ENCODE results near the gene ZW10. TPM values are rescaled to one million over a fixed set of nuclear protein-coding genes. Genes with fewer than 3 reads are reported as not detected.
"Not testable (repeated sequence)": the region's sequence is repeated elsewhere in the genome, so short reads cannot be mapped to it uniquely, and the experiment has no call there.

The ZW10 gene
- total RNA-seq, 4 donors from 2014 or later: 11.3 to 14.5 (median 12.8) TPM

DNA sequence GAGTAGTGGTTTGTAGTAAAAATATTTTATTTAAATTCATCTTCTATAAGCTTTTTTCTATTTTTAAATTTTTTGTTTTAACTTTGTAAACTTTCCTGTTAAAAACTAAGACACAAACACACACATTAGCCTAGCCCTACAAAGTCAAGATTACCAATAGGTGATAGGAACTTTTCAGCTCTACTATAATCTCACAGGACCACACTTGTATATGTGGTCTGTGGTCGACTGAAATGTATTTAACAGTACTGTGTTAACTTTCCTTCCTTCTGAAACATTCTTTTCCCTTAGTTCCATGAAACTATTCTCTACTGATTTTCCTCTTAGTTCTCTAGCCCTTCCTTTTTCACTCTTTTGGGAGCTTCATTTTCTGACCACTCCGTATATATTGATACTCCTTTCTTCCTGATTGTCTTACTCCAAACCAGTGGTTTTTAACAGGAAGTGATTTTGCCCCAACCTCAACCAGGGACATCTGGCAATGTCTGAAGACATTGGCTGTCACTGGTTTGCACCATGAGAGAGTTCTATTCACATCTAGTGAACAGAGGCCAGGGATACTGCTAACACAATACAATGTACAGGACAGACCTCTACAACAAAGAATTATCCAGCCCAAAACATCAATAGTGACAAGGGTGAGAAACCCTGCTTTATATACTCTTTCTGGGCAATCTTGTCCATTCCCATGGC lies 8.8 kb downstream of the ZW10 start:
- peaks cover 1 to 8% of the 10 kb centered on the region in 2 donors for H3K36me3 ChIP-seq

GRCh38 chr11:113763040-113763439 lies 10.5 kb downstream of the ZW10 start:
- 98 to 100% methylated on average over 2 of the region's 2 CpGs for WGBS, 2 donors

More for the DNA sequence above, 8.8 kb downstream of the ZW10 start:
- no peak overlapping the region for H3K4me3 ChIP-seq (replicated peaks in 1 of 3)
- H3K9me3 ChIP-seq: no peaks in the 10 kb centered on the region
- H3K27me3 ChIP-seq: no peaks in the 10 kb centered on the region
- no peaks in the 10 kb centered on the region for H3K4me1 ChIP-seq
- no peak for DNase-seq
- intact Hi-C loops (cut with DNase I): no loop called here
- no peak overlapping the region for H3K27ac ChIP-seq
- WGBS, 2 donors: 93 to 95% methylated on average over 2 of the region's 2 CpGs
- TF ChIP-seq POLR2A (IDR thresholded peaks at IDR 0.05): no peak
- TF ChIP-seq CTCF (IDR thresholded peaks at IDR 0.05): no peak

DNA sequence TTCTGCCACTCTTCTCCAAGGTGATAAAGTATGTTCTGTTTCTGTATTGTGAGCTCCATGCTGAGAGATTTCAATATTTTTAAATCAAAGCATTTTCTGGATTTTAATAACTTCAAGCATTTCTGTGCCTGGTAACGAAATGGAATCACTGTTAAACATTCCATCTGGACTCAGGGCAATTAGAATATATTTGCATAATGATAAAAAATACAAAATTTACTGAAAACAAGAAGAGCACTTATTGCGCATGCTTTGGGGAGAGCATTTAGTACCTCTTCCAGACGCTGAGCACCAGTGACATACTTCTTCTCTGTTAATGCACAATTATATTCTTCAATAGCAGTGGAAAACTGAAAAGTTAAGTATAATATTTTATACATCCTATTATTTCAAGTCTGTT lies 13.3 kb downstream of the ZW10 start:
- no peaks in the 10 kb centered on the region for H3K27me3 ChIP-seq
- TF ChIP-seq POLR2A (IDR thresholded peaks at IDR 0.05) (no peak), CTCF (IDR thresholded peaks at IDR 0.05) (no peak)
- no peak for DNase-seq
- H3K9me3 ChIP-seq: no peaks in the 10 kb centered on the region
- intact Hi-C loops (cut with DNase I): no loop called here
- no peak overlapping the region for H3K4me3 ChIP-seq (replicated peaks in 1 of 3)
- no peaks in the 10 kb centered on the region for H3K4me1 ChIP-seq
- H3K27ac ChIP-seq: no peak overlapping the region
- peaks cover 15 to 28% of the 10 kb centered on the region in 2 donors for H3K36me3 ChIP-seq
- whole genome bisulfite sequencing, 2 donors: 94 to 97% methylated on average over 3 of the region's 3 CpGs

More at GRCh38 chr11:113763040-113763439, 10.5 kb downstream of the ZW10 start:
- H3K27ac ChIP-seq; H3K9me3 ChIP-seq; DNase-seq; H3K4me1 ChIP-seq; H3K27me3 ChIP-seq; H3K4me3 ChIP-seq (replicated peaks in 1 of 3); intact Hi-C loops (cut with DNase I): not testable (repeated sequence)
- H3K36me3 ChIP-seq: peaks cover 12 to 19% of the 10 kb centered on the region in 2 donors

DNA sequence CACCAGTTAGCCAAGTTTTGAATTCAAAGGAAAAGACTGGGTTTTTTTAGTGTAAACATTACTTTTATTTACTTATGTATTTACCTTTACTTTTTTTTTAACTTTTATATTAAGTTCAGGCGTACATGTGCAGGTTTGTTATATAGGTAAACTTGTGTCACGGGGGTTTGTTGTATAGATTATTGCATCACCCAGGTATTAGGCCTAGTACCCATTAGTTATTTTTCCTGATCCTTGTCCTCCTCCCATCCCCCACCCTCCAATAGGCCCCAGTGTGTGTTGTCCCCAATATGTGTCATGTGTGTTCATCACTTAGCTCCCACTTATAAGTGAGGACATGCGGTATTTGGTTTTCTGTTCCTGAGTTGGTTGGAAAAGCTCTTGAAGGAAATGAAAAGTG lies 20.6 kb downstream of the ZW10 start:
- H3K9me3 ChIP-seq: no peaks in the 10 kb centered on the region
- H3K36me3 ChIP-seq: peaks cover 8 to 20% of the 10 kb centered on the region in 2 donors
- no peak overlapping the region for H3K27ac ChIP-seq
- H3K27me3 ChIP-seq: no peaks in the 10 kb centered on the region
- no peaks in the 10 kb centered on the region for H3K4me1 ChIP-seq
- H3K4me3 ChIP-seq (replicated peaks in 1 of 3): no peak overlapping the region
- intact Hi-C loops (cut with DNase I): no loop called here
- 94 to 97% methylated on average over 3 of the region's 3 CpGs for WGBS, 2 donors
- DNase-seq: no peak
- TF ChIP-seq CTCF (IDR thresholded peaks at IDR 0.05) (no peak), POLR2A (IDR thresholded peaks at IDR 0.05) (no peak)

GRCh38 chr11:113736323-113736722 lies 37.2 kb downstream of the ZW10 start:
- H3K4me3 ChIP-seq (replicated peaks in 1 of 3): no peak overlapping the region
- WGBS, 2 donors: 96 to 100% methylated on average over 1 of the region's 1 CpG
- H3K27me3 ChIP-seq: no peaks in the 10 kb centered on the region
- no peak for DNase-seq
- H3K4me1 ChIP-seq: no peaks in the 10 kb centered on the region
- intact Hi-C loops (cut with DNase I): no loop called here
- H3K27ac ChIP-seq: no peak overlapping the region
- H3K36me3 ChIP-seq: peaks cover 39 to 54% of the 10 kb centered on the region in 2 donors
- TF ChIP-seq POLR2A (IDR thresholded peaks at IDR 0.05) (no peak), CTCF (IDR thresholded peaks at IDR 0.05) (no peak)
- no peaks in the 10 kb centered on the region for H3K9me3 ChIP-seq
